Measurements from ENCODE around the gene PHC2.

The PHC2 gene

DNA sequence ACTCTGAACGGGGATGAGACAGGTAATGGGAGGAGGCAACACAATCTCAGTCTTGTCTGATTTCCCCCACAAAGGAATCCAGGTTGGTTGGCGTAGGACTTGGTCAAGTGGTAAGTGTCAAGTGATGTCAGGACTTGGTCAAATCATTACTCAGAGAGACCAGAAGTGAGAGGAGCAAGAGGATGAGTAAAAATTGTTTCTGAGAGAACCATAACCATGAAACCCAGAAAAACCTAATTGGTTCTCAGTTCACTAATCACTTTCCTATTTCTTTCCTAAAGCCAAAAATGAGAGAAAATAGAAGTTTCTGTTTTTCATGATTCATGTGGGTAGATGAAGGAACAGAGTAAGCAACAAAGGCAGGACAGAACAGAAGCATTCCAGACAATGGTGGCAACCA, 5.0 kb downstream of the PHC2 start:
- no peak for DNase-seq (ENCODE audit: low read depth, low spot score)

DNA sequence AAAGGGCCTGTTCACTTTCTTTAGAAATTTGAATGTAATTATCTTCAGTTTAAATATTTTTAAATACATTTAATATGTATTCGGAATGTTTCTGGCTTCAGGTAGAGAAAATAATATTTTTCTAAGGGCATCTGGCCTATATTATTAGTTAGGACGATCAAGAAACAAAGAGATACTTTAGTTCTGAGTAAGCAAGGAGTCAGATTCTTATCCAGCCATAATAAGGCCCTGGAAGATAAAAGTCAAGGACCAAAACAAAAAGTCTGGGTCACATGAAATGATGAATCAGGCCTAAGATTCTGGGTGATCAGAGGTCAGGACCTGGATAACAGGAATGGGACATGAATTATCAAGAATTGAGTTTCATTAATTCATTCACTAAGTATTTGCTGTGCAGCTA, 6.3 kb downstream of the PHC2 start:
- DNase-seq (ENCODE audit: low read depth, low spot score), result no peak

DNA sequence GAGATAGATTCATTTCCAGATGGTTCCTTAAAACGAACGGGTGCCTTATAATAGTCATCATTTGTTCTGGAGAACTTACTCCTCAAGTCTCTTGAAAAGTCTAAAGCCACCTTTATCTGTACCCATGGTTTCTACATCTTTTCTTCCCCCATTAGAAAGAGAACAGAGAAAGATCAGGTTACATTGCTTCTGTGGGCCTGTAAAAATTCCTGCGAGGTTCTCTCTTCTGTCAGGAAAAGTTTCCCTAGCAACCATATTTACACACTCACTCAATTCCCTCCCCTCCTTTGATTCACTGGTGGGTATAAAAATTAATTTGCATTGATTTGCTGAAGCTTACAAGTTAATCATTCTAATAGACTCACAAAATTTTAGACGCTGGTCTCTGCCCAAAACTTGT, 6.7 kb downstream of the PHC2 start:
- DNase-seq (ENCODE audit: low read depth, low spot score), result no peak

DNA sequence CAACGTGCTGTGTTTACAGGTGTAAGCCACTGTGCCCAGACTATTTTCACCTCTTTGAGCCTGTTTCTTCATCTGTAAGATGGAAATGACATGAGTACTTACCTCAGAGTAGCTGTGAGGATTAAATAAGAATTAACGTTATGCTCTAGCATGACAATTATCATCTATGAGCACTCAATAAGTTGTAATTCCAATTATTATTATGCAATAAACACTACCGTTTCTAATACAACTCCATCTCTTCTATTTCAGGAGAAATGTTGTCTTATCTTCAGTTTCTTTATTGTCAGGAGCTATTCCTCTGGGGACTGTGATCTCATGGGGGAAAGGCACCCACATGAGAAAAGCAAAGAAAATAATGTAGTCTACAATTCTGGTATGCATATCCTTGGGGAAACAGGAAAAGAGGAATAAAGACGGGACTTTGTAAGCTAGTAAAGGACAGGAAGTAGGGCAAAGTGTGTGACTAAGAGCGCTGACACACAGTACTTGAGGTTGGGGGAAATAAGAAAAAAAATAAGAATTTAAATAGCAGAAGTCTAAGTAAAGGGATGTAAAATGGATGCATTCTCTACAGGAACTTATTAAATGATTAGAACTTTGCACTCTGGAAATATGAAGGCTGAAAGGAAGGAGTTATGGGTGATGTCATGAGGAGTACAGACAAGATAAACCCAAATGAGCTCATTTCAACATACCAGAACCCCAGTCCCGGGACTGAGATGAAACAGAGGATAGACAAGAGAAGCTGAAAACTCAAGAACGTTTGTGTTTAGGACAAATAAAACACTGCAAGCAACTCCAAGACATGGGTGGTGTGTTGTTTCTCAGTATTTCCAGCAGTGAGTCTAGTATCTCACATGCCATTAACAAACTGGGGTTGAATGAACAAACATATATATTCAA, 9.8 kb downstream of the PHC2 start:
- DNase-seq (ENCODE audit: low read depth, low spot score), result no peak

DNA sequence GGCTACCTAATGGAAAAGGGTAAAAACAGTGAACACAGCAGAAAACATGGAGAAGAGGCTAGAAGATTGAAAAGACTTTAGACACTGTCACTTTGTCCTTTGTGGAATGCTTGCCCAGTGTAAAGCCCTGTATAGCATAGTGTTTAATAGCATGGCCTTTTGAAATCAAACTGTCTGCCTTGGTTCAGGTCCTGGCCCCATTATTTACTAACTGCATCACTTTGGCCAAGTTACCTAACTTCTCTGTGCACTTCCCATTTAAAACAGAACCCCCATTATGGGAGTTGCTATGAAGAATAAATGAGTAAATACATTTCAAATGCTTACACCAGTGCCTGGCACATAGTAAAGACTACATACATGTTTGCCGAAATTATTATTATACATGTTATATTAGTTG, 12.1 kb downstream of the PHC2 start:
- no peak for DNase-seq (ENCODE audit: low read depth, low spot score)

DNA sequence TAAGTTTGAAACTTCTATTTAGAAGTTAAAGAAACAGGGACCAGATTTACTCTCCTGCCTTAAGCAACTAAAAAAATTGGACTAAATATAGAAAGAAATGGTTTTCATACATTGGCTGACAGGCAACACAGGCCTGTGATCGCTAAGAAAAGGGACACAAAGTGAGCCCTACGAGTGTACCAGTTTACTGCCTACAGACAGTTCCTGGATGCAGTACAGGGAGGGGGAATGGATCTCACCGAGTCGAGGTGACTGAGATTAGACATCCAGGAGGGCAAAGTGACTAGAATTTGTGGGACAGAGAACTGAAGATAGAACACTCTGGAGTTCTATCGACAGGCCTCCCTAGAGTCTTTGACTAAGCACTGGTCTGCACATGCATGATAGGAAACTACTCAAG, 16.0 kb downstream of the PHC2 start:
- DNase-seq (ENCODE audit: low read depth, low spot score), result no peak

DNA sequence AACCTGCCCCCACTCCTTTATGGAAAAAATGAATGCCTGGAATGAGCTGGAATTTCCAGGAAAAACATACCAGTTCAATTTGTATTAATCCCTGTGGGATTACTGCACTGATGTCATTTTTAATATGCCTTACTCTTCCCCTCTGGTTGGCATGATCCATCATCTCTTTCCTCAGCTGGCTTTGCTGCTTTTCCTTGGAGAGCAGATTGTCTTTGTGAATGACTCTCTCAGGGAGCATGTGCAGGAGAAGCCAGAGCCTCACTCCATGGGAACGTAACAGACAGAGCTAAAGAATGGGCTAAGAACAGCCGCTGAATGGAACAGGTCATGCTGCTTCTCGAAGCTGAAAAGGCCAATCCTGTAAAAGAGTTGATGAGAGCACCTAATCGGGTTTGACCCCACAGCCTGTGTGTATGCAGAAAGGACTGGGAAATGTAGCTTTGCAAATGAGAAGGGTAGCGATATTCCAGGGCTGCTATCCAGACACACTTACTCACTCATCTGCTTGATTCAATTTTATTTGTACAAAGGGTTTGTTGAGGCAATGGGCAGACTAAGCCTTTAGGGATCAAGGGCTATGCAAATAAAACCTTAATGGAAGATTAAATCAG, 20.7 kb downstream of the PHC2 start:
- DNase-seq (ENCODE audit: low read depth, low spot score), result peak; percentile 26

DNA sequence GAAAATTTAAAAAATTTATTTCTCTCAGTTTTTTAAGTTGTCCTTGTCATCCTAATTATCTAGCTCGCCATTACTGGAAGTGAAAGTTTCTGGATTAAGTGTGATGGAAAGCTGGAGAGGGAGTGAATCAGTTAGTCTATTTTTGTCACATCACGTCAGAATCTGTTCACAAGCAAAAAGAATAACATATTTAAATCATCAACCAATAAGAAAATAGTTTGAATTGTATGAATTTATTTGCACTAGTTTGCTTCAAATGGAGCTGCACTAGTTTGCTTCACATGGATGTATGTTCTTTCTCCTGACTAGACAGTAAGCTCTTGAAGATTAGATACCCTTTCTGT, 22.8 kb downstream of the PHC2 start:
- DNase-seq (ENCODE audit: low read depth, low spot score), result no peak

DNA sequence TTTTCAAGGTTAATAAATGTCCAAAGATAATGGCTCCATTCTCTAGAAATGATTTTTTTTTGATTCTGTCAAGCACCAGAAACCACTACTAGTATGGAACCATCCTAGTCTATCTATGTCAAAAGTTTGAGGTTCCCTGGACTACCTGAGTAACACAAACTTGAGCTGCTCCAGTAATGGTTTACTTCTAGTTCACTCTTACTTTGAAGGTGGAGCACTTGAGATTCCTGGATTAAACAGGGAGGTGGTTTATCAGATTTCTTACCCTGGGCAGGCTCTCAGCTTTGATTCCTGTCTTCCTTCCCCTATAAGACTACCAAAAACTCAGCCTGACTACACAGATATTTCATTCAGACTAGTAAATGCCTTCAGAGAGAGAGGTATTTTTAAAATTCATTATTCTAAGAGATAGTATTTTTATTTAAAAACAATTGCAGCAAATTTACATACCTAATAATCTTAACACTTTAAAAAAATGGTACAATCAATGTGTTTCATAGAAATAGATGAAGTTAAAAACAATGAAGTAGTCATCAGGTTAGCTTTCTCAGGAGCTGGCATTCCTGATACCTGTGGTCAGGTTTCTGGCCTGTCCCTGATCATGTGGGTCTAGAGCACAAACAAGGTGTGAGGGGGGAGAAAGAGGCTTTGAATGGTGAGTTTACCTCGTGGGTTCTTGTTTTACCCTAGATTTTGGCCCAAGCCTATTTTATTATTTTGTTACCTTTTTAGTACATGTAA, 23.4 kb downstream of the PHC2 start:
- no peak for DNase-seq (ENCODE audit: low read depth, low spot score)

DNA sequence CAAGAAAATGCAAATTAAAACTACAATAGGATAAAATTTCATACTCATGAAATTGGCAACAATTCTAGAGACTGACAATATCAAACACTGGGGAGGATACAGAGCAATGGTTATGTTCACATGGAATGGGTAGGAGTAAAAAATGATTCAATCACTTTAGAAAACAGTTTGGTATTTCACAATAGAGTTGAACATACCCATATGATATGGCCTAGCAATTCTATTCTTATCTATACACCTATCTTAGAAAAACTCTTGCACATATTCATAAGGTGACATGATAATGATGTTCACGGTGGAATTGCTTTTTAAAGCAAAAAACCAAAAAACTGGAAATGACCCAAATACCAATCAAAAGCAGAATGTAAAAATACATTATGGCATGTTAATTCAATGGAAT, 28.7 kb downstream of the PHC2 start:
- DNase-seq (ENCODE audit: low read depth, low spot score), result no peak

DNA sequence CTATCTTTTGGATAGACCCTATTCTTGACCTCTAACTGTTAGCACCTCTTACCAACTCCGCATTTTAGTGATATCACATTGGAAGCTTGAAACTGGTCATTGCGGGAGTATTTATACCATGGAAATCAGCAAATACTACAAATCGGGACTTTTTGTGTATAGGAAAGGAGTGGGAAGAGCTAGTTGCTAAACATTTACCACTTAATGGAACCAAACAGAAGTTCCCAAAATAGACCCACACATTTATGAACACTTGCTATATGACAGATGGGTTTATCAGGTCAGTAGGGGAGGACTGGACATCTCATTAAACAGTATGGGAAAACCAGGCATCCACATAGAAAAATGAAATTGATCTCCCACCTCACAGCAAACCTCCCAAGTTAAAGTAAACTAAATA, 29.4 kb downstream of the PHC2 start:
- no peak for DNase-seq (ENCODE audit: low read depth, low spot score)

DNA sequence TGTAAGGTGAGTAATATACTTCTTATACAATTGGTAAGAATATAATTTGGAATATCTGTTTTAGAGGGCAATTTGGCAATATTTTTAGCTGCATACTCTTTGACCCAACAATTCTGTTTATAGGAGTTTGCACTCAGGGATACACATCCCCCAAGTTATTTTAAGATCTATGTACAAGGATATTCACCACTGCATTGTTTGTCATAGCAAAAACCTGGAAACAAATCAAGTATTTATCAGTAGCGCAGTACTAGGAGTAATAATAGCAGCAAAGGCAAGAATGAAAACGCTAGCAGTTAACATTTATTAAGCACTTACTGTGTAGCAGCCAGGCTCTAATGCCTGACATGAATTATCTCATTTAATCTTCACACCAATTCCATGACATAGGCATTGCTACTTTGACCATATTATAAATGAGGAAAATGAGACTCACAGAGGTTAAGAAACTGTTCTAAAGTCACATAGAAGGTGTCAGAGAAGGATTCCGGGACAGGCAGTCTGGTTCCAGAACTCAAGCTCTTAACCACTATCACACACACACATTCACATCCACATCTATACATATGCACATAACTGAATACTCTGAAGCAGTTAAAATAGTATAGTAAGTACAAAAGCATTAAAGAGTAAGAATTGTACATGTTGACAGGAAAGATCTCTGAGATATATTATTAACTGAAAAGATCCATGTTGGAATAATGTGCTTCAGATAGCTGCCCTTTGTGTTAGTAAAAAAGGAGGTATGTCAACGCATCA, 30.6 kb downstream of the PHC2 start:
- DNase-seq (ENCODE audit: low read depth, low spot score), result no peak

DNA sequence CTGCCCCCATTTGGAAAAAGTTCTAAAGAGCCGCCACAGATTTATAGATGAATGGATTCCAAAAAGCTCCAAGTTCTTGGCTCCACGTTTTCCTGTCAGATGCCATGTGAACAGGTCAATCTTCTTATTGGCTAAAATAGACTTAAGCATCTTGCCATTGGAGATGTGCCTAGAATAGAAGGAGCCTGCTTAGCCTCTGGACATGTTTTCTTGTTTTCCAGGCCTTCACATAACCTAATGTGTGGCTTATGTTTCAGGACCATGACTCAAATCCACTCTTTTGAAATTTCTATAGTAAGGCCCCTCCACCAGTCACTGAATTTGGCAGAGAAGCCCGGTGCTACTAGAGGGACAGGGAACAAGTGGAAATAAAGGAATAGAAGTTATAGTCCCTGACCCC, 31.5 kb downstream of the PHC2 start:
- DNase-seq (ENCODE audit: low read depth, low spot score), result no peak

DNA sequence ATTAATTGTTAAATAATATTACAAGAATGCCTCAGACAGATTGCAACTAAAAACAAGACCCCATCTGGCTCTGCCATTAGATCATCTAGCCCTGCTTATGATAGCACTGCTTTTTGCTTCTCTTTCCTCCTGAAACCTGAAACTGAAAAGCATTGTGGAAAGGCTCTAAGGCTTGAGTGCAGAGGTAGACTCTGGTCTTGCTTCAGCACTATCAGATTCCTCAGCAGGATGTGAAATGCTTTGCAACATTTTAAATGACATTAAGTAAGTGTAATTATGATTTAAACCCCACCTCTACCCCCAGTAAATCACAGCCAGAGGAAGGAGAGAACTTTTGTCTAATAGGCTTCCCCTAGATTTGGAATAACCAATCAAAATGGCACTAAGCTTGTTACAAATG, 32.9 kb downstream of the PHC2 start:
- DNase-seq (ENCODE audit: low read depth, low spot score), result no peak

DNA sequence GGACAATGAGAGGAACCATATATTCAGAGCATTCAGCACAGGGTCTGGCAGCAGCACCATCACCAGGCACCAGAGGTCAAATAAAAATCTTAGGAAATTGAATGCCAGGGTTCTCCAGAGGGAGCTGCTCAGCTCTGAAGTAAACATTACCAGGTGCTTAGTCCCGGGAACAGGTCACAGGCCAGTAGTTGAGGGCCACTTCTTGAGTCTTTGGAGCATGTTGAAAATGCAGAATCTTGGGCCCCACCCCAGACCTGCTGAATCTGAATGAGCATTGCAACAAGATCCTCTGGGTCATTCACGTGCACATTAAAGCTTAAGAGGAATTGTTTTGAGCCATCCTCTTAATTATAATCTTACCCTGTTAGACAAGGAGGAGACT, 33.8 kb downstream of the PHC2 start:
- no peak for DNase-seq (ENCODE audit: low read depth, low spot score)

DNA sequence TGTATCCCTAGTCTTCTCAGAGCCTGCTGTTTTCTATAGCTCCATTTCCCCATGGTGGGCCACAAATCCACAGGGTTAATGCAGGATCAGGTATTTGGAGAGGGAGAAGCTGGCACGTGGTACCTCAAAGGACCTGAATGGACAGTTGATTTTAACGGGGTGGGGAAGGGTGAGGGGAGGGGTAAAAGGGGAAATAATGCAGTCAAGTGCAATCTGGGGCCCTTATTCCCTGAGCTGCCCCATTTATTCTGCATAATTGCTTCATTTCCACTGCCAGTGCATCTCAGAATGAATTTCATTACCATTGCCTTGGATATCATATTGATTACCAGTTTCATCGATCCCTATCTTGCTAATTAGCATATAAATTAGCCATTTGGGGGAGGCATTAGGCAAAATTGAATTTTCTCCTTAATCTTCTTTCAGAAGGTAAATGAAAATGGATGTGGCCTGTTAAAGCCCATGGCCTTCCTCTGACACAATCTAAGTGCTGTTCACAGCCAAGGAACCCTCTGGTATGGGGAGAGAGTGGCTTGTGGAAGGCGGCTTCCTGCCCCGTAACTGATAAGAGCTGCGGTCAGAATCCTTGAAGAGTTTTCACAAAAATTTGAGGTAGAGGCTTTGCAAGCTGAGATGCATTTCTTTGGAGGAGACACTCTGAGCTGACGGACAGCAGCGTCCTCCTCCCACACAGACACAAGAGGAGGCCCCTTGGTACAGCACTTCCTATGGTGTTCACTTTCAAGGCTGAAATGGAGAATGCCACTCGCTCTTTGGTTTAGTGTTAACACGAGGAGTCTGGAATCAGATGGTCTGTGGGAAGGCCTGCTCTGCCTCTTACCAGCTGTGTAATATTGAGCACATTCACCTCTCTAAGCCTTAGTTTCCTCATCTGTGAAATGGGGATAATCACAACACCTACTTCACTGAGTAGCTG, 34.4 kb downstream of the PHC2 start:
- DNase-seq (ENCODE audit: low read depth, low spot score), result no peak

DNA sequence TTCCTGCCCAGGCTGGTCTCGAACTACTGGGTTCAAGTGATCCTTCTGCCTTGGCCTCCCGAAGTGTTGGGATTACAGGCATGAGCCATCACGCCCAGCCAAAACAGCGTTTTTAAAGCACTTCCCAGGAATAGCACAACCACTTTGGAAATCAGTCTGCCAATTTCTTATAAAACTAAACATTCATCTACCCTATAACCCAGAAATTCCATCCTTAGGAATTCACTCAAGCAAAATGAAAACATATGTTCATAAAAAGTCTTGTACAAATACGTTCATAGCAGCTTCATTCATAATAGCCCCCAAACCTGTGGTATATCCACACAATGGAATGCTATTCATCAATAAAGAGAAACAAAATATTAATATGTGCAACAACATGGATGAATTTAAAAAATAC, 36.1 kb downstream of the PHC2 start:
- DNase-seq (ENCODE audit: low read depth, low spot score), result no peak

DNA sequence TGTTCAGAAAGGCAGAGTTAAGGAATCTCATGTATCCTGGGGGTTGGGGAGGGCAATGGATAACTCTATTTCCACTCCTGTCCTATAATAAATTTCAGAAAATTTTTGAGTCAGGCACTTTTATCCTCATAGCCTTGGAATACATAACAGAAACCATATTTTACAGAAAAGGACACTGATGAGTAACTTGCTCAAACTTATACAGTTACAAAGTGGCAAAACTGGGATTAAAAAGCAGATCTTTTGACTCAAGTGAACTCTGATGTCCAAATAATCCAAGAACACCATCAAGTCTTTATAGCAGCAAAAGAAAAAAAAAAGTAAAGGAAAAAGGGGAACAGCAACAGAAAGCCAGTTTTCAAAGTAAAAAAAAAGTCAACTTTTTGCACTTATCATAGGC, 36.9 kb downstream of the PHC2 start:
- no peak for DNase-seq (ENCODE audit: low read depth, low spot score)

DNA sequence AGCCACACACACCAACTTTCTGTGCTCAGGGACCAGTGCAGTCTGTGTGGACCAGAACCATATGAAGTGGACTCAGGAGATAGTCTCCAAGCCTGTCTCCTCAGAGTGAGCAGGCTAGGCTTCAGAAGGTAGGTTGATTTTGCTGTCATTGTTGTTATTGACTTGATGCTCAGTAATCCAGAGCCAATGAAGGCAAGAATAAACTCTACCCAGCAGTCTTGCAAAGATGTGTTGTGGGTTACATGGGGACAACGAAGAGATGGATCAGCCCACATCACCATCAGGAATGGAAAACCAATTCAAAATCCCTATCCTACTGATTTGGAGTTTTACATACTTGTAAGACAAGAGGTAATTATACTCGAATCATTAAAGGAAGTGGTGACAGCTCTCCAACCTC, 37.4 kb downstream of the PHC2 start:
- DNase-seq (ENCODE audit: low read depth, low spot score), result no peak

DNA sequence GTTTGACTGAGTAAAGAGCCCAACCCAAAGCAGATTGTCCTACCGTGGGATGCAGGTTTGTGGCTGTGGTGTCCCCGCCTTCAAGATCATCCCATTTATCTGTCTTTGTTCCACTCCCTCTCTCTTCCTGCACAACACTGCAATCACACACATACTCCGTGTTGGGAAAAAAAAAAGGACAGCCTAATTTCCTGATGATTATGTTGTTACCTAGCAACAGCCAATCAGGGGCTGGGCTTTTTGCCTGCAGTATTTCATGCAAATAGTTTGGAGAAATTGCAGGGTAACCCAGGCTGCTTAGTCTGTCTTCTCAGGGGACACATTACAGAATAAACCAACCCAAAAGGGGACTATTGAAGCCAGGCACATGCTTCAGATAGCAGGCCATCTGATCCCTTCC, 38.3 kb downstream of the PHC2 start:
- DNase-seq (ENCODE audit: low read depth, low spot score), result no peak

DNA sequence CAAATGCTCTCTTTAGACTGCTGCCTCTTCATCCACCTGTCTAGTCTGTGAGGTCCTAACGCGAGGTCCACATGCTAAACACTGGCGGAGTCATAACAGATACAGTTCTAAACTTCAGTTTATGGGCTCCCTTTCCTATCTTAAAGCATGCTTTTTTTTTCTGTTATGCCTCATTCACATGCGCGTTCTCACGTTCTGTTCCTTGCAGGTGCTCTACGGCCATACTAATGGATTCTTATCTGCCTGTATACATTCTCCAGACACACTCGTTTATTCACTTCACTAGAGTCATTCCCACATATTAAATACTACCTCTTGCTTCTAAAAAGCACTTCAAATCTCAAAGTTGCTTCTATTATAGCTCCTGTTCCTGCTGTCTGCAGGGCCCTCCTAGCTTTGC, 38.7 kb downstream of the PHC2 start:
- no peak for DNase-seq (ENCODE audit: low read depth, low spot score)
